Astrocyte (in vitro differentiated cells and primary cell): ENCODE results near the gene ACOT4. TPM values are rescaled to one million over a fixed set of nuclear protein-coding genes. Genes with fewer than 3 reads are reported as not detected.
"Not testable (repeated sequence)": the region's sequence is repeated elsewhere in the genome, so short reads cannot be mapped to it uniquely, and the experiment has no call there.

Experiments
- DNase-seq: peaks from one replicate; pipeline ENCODE4 v3.0.0-alpha.2; 2010; ENCODE audit warnings: low read depth
- FAIRE-seq: peaks from 2 replicates; lab custom pipeline; 2011; peaks lifted over from hg19 to GRCh38; lab: Jason Lieb, UNC
- H2AFZ ChIP-seq: 2 replicates; pipeline ENCODE4 v1.6.0; 2012; ENCODE audit warnings: low read depth, low read length, inconsistent platforms
- H3K27ac ChIP-seq: 2 replicates; pipeline ENCODE4 v1.5.1; 2011; ENCODE audit warnings: low read depth, low read length, inconsistent platforms
- H3K27me3 ChIP-seq: 2 replicates; pipeline ENCODE4 v1.6.0; 2011; ENCODE audit warnings: low read length, inconsistent platforms; ENCODE audit not compliant: insufficient read depth
- H3K36me3 ChIP-seq: 2 replicates; pipeline ENCODE4 v1.5.1; 2011; ENCODE audit warnings: low read length, inconsistent platforms; ENCODE audit not compliant: insufficient read depth
- H3K4me1 ChIP-seq: 2 replicates; pipeline ENCODE4 v1.5.1; 2011; ENCODE audit warnings: low read length, inconsistent platforms; ENCODE audit not compliant: insufficient read depth
- H3K4me2 ChIP-seq: 2 replicates; pipeline ENCODE4 v1.6.0; 2012; ENCODE audit warnings: low read length, inconsistent platforms
- H3K4me3 ChIP-seq: 2 replicates; pipeline ENCODE4 v1.5.1; 2011; ENCODE audit warnings: low read depth, mild to moderate bottlenecking, low read length, inconsistent platforms; ENCODE audit not compliant: insufficient read depth
- H3K79me2 ChIP-seq: 2 replicates; pipeline ENCODE4 v1.6.0; 2012; ENCODE audit warnings: mild to moderate bottlenecking, low read length, inconsistent platforms; ENCODE audit not compliant: insufficient read depth
- H3K9ac ChIP-seq: 2 replicates; pipeline ENCODE4 v1.6.0; 2012; ENCODE audit warnings: mild to moderate bottlenecking, low read length, inconsistent platforms
- H3K9me3 ChIP-seq: 2 replicates; pipeline ENCODE4 v1.5.1; 2012; ENCODE audit warnings: low read depth, mild to moderate bottlenecking, low read length, inconsistent platforms; ENCODE audit not compliant: insufficient read depth
- H4K20me1 ChIP-seq: 2 replicates; pipeline ENCODE4 v1.6.0; 2012; ENCODE audit warnings: low read length, inconsistent platforms; ENCODE audit not compliant: insufficient read depth
- H3K27ac Mint-ChIP-seq: one replicate; pipeline ENCODE4 v1.8.0; 2021; ENCODE audit warnings: mild to moderate bottlenecking, mixed read lengths; ENCODE audit not compliant: unreplicated experiment
- H3K27me3 Mint-ChIP-seq: one replicate; pipeline ENCODE4 v1.8.0; 2021; ENCODE audit warnings: low read depth, mixed read lengths; ENCODE audit not compliant: unreplicated experiment
- H3K36me3 Mint-ChIP-seq: one replicate; pipeline ENCODE4 v1.8.0; 2021; ENCODE audit warnings: low read depth, mixed read lengths; ENCODE audit not compliant: unreplicated experiment
- H3K4me1 Mint-ChIP-seq: one replicate; pipeline ENCODE4 v1.8.0; 2021; ENCODE audit warnings: low read depth, mixed read lengths; ENCODE audit not compliant: unreplicated experiment
- H3K4me3 Mint-ChIP-seq: one replicate; pipeline ENCODE4 v1.8.0; 2021; ENCODE audit warnings: mild to moderate bottlenecking, moderate library complexity, mixed read lengths; ENCODE audit not compliant: unreplicated experiment
- H3K9me3 Mint-ChIP-seq: one replicate; pipeline ENCODE4 v1.8.0; 2021; ENCODE audit warnings: mild to moderate bottlenecking, mixed read lengths; ENCODE audit not compliant: unreplicated experiment
- EZH2 ChIP-seq: IDR thresholded peaks from 2 replicates; pipeline ENCODE4 v1.6.1; 2012; ENCODE audit warnings: mild to moderate bottlenecking, low read length, inconsistent platforms; ENCODE audit not compliant: insufficient read depth
- total RNA-seq: library from RNA; stranded (reverse); gene quantifications from 2 replicates; pipeline ENCODE4 v1.2.1, GENCODE V29; 2021
- TF ChIP-seq, protein P1 (sequence below): IDR thresholded peaks from 2 replicates; pipeline ENCODE4 v1.5.1; 2011; ENCODE audit warnings: low read depth, mild to moderate bottlenecking, inconsistent platforms, low read length, moderate library complexity; ENCODE audit not compliant: insufficient read depth

Gene ACOT4
- total RNA-seq, 1 donor from 2014 or later, result 0.14 TPM

DNA sequence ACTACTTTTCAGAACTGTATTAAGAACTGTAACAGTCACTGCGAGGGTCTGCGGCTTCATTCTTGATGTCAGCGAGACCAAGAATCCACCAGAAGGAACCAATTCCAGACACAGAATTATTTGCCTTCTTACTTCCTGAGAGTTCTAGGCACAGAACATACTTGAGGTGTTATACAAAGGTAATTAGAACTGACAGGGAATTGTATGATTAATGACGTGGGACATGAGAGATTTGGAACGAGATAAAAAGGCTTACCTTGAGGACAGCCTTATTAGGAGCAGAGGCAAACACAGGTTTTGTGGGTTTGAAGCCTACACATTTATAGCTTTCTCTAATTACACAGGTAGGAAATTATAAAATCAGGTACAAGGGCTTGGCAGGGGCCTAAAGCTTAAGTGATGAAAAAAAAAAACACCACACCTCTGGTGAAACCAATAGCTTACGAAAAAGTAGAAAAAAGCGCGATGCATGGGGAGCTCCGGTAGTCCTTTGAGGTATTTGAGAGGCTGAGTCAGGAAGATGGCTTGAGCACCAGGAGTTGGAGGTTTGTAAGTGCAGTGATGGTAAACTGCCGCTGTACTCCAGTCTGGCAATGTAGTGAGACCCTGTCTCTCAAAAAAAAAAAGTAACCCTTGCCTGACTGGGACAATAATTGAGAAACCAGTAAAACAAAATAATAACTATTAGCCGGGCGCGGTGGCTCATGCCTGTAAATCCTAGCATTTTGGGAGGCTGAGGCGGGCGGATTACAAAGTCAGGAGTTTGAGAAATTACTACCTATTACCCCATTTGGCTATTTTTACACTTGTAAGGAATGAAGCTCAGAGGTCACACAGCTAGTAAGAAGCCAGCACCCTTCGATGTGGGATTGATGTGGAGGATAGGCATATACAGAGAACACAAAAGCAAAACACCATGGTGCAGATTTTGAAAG is 23.5 kb upstream of the ACOT4 start:
- peak overlapping the region; percentile 79 for H3K27ac ChIP-seq

DNA sequence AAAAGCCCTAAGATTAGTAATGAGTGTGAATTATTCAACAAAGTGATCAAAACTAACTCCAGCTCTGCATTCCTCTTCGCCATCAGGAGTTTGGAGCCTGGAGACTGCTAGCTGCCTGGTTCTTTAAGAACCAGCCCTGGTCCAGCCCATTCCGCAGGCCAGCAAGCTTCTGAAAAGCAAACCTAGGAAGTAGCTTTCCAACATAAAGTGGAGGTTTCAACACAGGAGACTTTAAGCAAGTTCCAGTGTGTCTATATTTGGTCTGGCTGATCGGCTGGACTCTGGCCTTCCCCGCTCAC is 22.8 kb upstream of the ACOT4 start:
- peak overlapping the region; percentile 95 for H3K27ac Mint-ChIP-seq
- not testable (repeated sequence) for H3K4me1 Mint-ChIP-seq, H4K20me1 ChIP-seq, H3K36me3 ChIP-seq, H3K9me3 Mint-ChIP-seq, H3K9me3 ChIP-seq, H3K36me3 Mint-ChIP-seq, DNase-seq, H3K27me3 Mint-ChIP-seq, H3K27me3 ChIP-seq, FAIRE-seq
- Histone ChIP-seq H3K4me3 (peak overlapping the region; percentile 65), H3K4me1 (peaks cover 13% of the 10 kb centered on the region), H3K79me2 (peaks cover 11% of the 10 kb centered on the region), H3K27ac (peak overlapping the region; percentile 79), H3K9ac (peak overlapping the region; percentile 93), H3K4me2 (peak overlapping the region; percentile 84), H2AFZ (peak overlapping the region; percentile 93)
- H3K4me3 Mint-ChIP-seq, result peak overlapping the region; percentile 82

More for the DNA sequence above, 23.5 kb upstream of the ACOT4 start:
- TF ChIP-seq, protein P1, sequence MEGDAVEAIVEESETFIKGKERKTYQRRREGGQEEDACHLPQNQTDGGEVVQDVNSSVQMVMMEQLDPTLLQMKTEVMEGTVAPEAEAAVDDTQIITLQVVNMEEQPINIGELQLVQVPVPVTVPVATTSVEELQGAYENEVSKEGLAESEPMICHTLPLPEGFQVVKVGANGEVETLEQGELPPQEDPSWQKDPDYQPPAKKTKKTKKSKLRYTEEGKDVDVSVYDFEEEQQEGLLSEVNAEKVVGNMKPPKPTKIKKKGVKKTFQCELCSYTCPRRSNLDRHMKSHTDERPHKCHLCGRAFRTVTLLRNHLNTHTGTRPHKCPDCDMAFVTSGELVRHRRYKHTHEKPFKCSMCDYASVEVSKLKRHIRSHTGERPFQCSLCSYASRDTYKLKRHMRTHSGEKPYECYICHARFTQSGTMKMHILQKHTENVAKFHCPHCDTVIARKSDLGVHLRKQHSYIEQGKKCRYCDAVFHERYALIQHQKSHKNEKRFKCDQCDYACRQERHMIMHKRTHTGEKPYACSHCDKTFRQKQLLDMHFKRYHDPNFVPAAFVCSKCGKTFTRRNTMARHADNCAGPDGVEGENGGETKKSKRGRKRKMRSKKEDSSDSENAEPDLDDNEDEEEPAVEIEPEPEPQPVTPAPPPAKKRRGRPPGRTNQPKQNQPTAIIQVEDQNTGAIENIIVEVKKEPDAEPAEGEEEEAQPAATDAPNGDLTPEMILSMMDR, result no peak
- TF ChIP-seq EZH2, result no peak
- Histone ChIP-seq H3K36me3 (no peaks in the 10 kb centered on the region), H3K79me2 (peaks cover 11% of the 10 kb centered on the region), H3K9ac (peak overlapping the region; percentile 93), H3K27me3 (no peaks in the 10 kb centered on the region), H3K9me3 (no peaks in the 10 kb centered on the region), H2AFZ (peak overlapping the region; percentile 93), H3K4me2 (peak overlapping the region; percentile 84), H3K4me1 (peaks cover 13% of the 10 kb centered on the region), H4K20me1 (peaks cover 3% of the 10 kb centered on the region), H3K4me3 (peak overlapping the region; percentile 65)
- FAIRE-seq (no peak), DNase-seq (peak; percentile 53)
- Mint-ChIP-seq H3K27me3 (peaks cover 5% of the 10 kb centered on the region), H3K4me3 (peak overlapping the region; percentile 82), H3K4me1 (peaks cover 7% of the 10 kb centered on the region), H3K27ac (peak overlapping the region; percentile 95), H3K9me3 (peaks cover 6% of the 10 kb centered on the region), H3K36me3 (no peaks in the 10 kb centered on the region)

DNA sequence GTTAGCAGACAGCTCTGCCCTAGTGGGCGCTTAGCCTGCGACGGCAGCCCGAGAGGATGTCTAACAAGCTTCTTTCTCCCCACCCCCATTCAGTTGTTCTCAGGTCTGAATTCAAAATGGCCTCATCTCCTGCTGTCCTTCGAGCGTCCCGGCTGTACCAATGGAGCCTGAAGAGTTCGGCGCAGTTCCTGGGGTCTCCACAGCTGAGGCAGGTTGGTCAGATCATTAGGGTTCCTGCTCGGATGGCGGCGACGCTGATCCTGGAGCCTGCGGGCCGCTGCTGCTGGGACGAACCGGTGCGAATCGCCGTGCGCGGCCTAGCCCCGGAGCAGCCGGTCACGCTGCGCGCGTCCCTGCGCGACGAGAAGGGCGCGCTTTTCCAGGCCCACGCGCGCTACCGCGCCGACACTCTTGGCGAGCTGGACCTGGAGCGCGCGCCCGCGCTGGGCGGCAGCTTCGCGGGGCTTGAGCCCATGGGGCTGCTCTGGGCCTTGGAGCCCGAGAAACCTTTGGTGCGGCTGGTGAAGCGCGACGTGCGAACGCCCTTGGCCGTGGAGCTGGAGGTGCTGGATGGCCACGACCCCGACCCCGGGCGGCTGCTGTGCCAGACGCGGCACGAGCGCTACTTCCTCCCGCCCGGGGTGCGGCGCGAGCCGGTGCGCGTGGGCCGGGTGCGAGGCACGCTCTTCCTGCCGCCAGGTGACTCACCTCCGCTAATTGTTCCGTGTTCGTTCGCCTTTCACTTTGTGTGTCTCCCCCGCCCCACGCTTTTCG is 22.3 kb upstream of the ACOT4 start, which contains the start of gene ACOT2:
ACOT2 (plus strand) TSS at position 29 of the 774 bp plus-strand sequence; CDS start at position 57, 28 bp downstream.
- H3K4me3 ChIP-seq, result peak within 1 kb of the TSS; percentile 65
- H2AFZ ChIP-seq, result peak within 1 kb of the TSS; percentile 93
- not testable (repeated sequence) for H3K4me1 Mint-ChIP-seq, FAIRE-seq, H3K36me3 ChIP-seq, H3K36me3 Mint-ChIP-seq, H3K9me3 ChIP-seq, H3K9me3 Mint-ChIP-seq, H3K27me3 ChIP-seq, H3K27me3 Mint-ChIP-seq, H4K20me1 ChIP-seq
- H3K27ac ChIP-seq, result peak within 1 kb of the TSS; percentile 79
- peaks cover 11% of the 10 kb centered on the region for H3K79me2 ChIP-seq
- H3K4me1 ChIP-seq, result peaks cover 13% of the 10 kb centered on the region
- peak; percentile 87 for DNase-seq
- peak within 1 kb of the TSS; percentile 93 for H3K9ac ChIP-seq
- H3K4me2 ChIP-seq, result peak within 1 kb of the TSS; percentile 84
- Mint-ChIP-seq H3K27ac (peak within 1 kb of the TSS; percentile 95), H3K4me3 (peak within 1 kb of the TSS; percentile 87)

DNA sequence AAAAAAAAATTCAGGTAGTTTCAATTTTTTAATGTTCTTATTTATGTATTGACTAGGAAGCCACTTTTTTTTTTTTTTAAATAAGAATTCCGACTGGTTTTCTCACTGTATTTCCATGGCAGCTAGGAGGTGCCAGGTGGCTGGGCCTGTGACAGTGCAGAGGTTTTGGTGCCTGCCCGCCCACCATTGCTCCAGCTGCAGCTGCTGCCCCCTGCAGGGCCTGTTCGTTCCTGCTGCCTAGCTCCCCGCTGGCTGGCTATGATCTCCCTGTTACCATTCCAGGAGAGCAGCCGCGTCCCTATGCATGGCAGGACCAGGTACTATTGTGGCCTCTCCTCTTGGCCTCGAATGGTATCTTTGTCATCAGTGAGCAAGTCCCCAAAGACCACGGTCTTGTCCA is 20.8 kb upstream of the ACOT4 start:
- not testable (repeated sequence) for H3K36me3 ChIP-seq, H3K27ac Mint-ChIP-seq, H3K4me3 Mint-ChIP-seq, H3K9me3 ChIP-seq, H3K9ac ChIP-seq, H3K9me3 Mint-ChIP-seq, H3K4me1 Mint-ChIP-seq, H3K27me3 Mint-ChIP-seq, FAIRE-seq, H3K4me2 ChIP-seq, H3K36me3 Mint-ChIP-seq, H3K27me3 ChIP-seq, H2AFZ ChIP-seq, H3K27ac ChIP-seq, H4K20me1 ChIP-seq, H3K4me3 ChIP-seq
- H3K79me2 ChIP-seq, result peaks cover 11% of the 10 kb centered on the region
- peaks cover 13% of the 10 kb centered on the region for H3K4me1 ChIP-seq
- peak; percentile 8 for DNase-seq

DNA sequence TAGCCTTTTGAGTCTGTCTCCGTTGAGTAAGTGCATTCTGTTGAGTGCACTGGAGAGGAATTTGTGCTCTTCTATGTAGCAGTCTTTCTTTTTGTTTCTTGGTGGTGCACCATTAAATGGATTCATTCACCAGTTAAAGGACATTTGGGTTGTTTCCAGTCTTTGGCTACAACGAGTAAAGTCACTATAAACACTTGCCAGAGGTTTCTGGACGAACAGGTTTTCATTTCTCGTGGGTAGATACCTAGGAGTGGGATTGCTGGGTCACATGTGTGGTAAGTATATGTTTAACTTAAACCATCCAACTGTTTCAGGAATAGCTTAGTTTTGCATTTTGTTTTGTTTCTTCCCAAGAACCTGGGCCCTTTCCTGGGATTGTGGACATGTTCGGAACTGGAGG is 18.6 kb upstream of the ACOT4 start:
- H3K36me3 ChIP-seq, result not testable (repeated sequence)

More for the DNA sequence above, 18.6 kb upstream of the ACOT4 start:
- not testable (repeated sequence) for H3K36me3 Mint-ChIP-seq, FAIRE-seq, H3K4me3 ChIP-seq, H4K20me1 ChIP-seq, DNase-seq, H3K27me3 Mint-ChIP-seq, H3K4me1 ChIP-seq, H3K4me3 Mint-ChIP-seq, H3K9me3 Mint-ChIP-seq, H3K79me2 ChIP-seq, H3K27ac ChIP-seq, H3K4me2 ChIP-seq, H3K27me3 ChIP-seq, H3K27ac Mint-ChIP-seq, H3K9me3 ChIP-seq, H2AFZ ChIP-seq, H3K9ac ChIP-seq, H3K4me1 Mint-ChIP-seq
